Neuron (in vitro differentiated cells): ENCODE results near the gene TNIK.
"Not testable (repeated sequence)": the region's sequence is repeated elsewhere in the genome, so short reads cannot be mapped to it uniquely, and the experiment has no call there.

Experiments used
- H2AFZ ChIP-seq: one replicate; pipeline ENCODE4 v1.6.1; 2013; ENCODE audit warnings: low read depth, mild to moderate bottlenecking, inconsistent platforms, low read length, moderate library complexity
- H3K27me3 ChIP-seq: one replicate; pipeline ENCODE4 v1.6.1; 2013; ENCODE audit warnings: low read length; ENCODE audit not compliant: insufficient read depth
- H3K36me3 ChIP-seq: one replicate; pipeline ENCODE4 v1.6.1; 2013; ENCODE audit warnings: low read length; ENCODE audit not compliant: insufficient read depth
- H3K4me1 ChIP-seq: one replicate; pipeline ENCODE4 v1.6.1; 2013; ENCODE audit warnings: low read length; ENCODE audit not compliant: insufficient read depth
- H3K4me3 ChIP-seq: 2 replicates; pipeline ENCODE4 v1.5.1; 2013; ENCODE audit warnings: mild to moderate bottlenecking, low read length, moderate library complexity
- H3K9me3 ChIP-seq: one replicate; pipeline ENCODE4 v1.6.1; 2013; ENCODE audit warnings: low read length

TNIK gene

GRCh38 chr3:171393032-171393744, 67.0 kb downstream of the TNIK start:
- Histone ChIP-seq H3K27me3 (no peaks in the 10 kb centered on the region), H3K36me3 (no peaks in the 10 kb centered on the region), H3K4me1 (peaks cover 38% of the 10 kb centered on the region), H3K4me3 (peak overlapping the region; percentile 2), H3K9me3 (peaks cover 3% of the 10 kb centered on the region), H2AFZ (peak overlapping the region; percentile 62)

GRCh38 chr3:171391432-171391831, 68.8 kb downstream of the TNIK start:
- Histone ChIP-seq H3K27me3 (no peaks in the 10 kb centered on the region), H3K4me1 (peaks cover 22% of the 10 kb centered on the region), H3K4me3 (no peak overlapping the region), H2AFZ (no peak overlapping the region), H3K9me3 (peaks cover 3% of the 10 kb centered on the region), H3K36me3 (no peaks in the 10 kb centered on the region)

GRCh38 chr3:171390051-171390941, 69.9 kb downstream of the TNIK start:
- Histone ChIP-seq H3K9me3 (peaks cover 3% of the 10 kb centered on the region), H2AFZ (no peak overlapping the region)

GRCh38 chr3:171389491-171389890, 70.7 kb downstream of the TNIK start:
- H3K9me3 ChIP-seq = peaks cover 3% of the 10 kb centered on the region
- no peaks in the 10 kb centered on the region for H3K36me3 ChIP-seq
- no peak overlapping the region for H3K4me3 ChIP-seq
- H3K4me1 ChIP-seq = peaks cover 23% of the 10 kb centered on the region
- H3K27me3 ChIP-seq = no peaks in the 10 kb centered on the region
- H2AFZ ChIP-seq = no peak overlapping the region

More at GRCh38 chr3:171390051-171390941, 69.9 kb downstream of the TNIK start:
- Histone ChIP-seq H3K4me1 (peaks cover 15% of the 10 kb centered on the region), H3K27me3 (no peaks in the 10 kb centered on the region), H3K4me3 (no peak overlapping the region), H3K36me3 (no peaks in the 10 kb centered on the region)

- peaks cover 3% of the 10 kb centered on the region for H3K9me3 ChIP-seq
- peaks cover 32% of the 10 kb centered on the region for H3K4me1 ChIP-seq
These were observed 71.7 kb downstream of the TNIK start for GRCh38 chr3:171388527-171388926.

GRCh38 chr3:171387062-171387461, 73.1 kb downstream of the TNIK start:
- H2AFZ ChIP-seq = no peak overlapping the region
- H3K27me3 ChIP-seq = no peaks in the 10 kb centered on the region
- H3K9me3 ChIP-seq = peaks cover 3% of the 10 kb centered on the region
- H3K4me3 ChIP-seq = no peak overlapping the region
- H3K4me1 ChIP-seq = peaks cover 38% of the 10 kb centered on the region
- no peaks in the 10 kb centered on the region for H3K36me3 ChIP-seq

More at GRCh38 chr3:171388527-171388926, 71.7 kb downstream of the TNIK start:
- Histone ChIP-seq H3K36me3 (no peaks in the 10 kb centered on the region), H3K27me3 (no peaks in the 10 kb centered on the region), H3K4me3 (no peak overlapping the region), H2AFZ (no peak overlapping the region)

- Histone ChIP-seq H2AFZ (no peak overlapping the region), H3K27me3 (no peaks in the 10 kb centered on the region), H3K4me1 (peaks cover 42% of the 10 kb centered on the region), H3K4me3 (no peak overlapping the region), H3K9me3 (no peaks in the 10 kb centered on the region), H3K36me3 (no peaks in the 10 kb centered on the region)
These were observed 75.1 kb downstream of the TNIK start for GRCh38 chr3:171385086-171385485.

DNA sequence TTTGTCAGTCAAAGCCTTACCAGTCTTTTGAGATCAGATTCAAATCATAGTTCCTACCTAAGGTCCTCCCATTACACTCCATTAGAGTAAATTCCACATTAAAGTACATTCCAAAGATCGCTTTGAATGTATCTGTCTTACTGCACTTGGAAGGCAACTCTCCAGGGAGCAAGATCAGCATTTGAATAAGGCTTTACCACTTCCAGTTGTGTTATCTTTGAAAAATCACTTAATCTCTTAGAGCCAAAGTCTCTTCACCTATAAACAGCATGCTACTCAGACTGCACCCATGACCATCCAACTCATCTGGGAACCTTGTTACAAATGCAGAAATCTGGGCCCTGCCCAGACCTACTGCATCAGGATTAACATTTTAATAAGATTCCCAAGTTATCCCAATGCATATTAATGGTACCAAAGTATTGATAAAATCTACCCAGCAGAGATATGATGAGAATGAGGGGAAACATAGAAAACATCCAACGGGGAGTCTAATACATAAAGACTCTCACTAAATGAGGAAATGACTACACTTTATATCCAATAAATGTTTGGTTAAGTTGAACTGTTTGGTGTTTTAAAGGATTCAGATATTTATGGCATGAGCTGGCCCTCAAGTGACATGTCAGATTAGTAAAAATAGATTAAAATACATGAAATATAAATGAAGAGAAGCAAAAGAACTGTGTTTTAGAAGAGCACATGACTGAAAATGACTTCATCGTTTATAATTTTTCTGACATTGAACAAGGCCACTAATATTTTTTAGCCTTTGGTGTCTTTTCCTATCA, 75.9 kb downstream of the TNIK start:
- no peaks in the 10 kb centered on the region for H3K9me3 ChIP-seq
- peak overlapping the region; percentile 13 for H3K4me3 ChIP-seq
- no peaks in the 10 kb centered on the region for H3K36me3 ChIP-seq
- H3K4me1 ChIP-seq = peaks cover 45% of the 10 kb centered on the region
- H3K27me3 ChIP-seq = no peaks in the 10 kb centered on the region
- H2AFZ ChIP-seq = no peak overlapping the region

- no peaks in the 10 kb centered on the region for H3K27me3 ChIP-seq
- H3K4me3 ChIP-seq = peak overlapping the region; percentile 13
- peaks cover 49% of the 10 kb centered on the region for H3K4me1 ChIP-seq
- no peak overlapping the region for H2AFZ ChIP-seq
- H3K36me3 ChIP-seq = no peaks in the 10 kb centered on the region
- no peaks in the 10 kb centered on the region for H3K9me3 ChIP-seq
These were observed 76.8 kb downstream of the TNIK start for GRCh38 chr3:171383206-171384018.

DNA sequence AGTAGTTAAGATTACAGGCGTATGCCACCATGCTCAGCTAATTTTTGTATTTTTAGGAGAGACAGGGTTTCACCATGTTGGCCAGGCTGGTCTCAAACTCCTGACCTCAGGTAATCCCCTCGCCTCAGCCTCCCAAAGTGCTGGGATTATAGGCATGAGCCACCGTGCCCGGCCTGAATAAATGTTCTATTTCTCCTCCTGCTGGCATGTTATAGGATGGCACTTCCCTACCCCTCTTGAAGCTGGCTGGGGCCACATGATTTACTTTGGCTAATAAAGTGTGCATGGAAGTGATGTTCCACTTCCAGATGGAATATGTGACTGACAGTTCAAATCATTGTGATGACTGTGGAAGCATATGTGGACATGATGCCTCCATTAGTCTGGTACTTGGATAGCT, 77.9 kb downstream of the TNIK start:
- not testable (repeated sequence) for H3K36me3 ChIP-seq, H3K4me3 ChIP-seq, H2AFZ ChIP-seq, H3K9me3 ChIP-seq, H3K27me3 ChIP-seq
- H3K4me1 ChIP-seq = peaks cover 51% of the 10 kb centered on the region

GRCh38 chr3:171380711-171381425, 79.3 kb downstream of the TNIK start:
- Histone ChIP-seq H3K9me3 (no peaks in the 10 kb centered on the region), H3K4me1 (peaks cover 53% of the 10 kb centered on the region), H2AFZ (no peak overlapping the region), H3K27me3 (no peaks in the 10 kb centered on the region), H3K36me3 (no peaks in the 10 kb centered on the region), H3K4me3 (no peak overlapping the region)
